DMS53 (cell line): ENCODE measurements around the gene MEGF6.

Source experiments
- DNase-seq: peaks from one replicate; lab custom pipeline; 2025; lab: John Stamatoyannopoulos, UW

Gene MEGF6

DNA sequence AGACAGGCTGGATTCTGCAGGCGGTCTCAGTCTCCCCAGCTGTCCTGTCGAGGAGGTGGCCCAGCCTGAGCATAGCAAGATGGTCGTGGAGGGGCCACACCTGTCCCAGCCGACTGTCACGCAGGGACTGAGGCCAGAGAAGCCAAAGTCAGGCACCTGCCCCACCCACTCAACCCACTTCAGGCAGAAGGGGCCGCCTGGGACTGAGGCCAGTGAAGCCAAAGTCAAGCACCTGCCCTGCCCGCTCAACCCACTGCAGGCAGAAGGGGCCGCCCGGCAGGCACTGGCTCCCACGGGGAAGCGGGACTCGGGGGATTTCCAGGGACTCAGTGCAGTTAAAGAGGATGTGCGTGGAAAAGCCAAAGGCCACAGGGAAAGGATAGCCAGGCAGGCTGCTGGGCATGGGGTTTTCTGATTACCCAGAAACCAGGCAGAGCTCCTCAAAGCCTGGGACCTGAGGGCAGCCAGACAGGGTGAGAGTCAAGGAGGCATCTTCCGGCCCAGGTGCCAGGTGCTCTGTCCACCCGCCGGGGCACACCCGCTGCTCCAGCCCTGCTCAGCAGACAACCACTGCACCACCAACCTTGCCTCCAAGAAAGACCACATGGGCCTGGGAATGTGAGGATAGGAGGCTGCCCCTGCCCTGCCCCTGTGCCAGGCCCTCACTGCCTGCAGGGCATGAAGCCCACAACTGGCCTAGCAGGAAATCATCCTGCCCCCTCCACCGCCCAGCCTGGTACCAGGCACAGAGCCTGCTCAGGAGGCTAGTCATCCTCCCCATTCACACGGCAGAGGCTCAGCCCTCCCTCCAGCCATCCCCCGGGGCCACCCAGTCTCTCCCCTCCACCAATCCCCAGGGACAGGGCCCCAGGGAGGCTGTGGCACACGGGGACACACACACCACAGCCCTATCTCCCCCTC lies 41.0 kb downstream of the MEGF6 start:
- peak; percentile 20 for DNase-seq

GRCh38 chr1:3569436-3569835 lies 41.9 kb downstream of the MEGF6 start:
- DNase-seq = no peak

GRCh38 chr1:3568815-3569435 lies 42.4 kb downstream of the MEGF6 start:
- no peak for DNase-seq

GRCh38 chr1:3566951-3567804 lies 44.1 kb downstream of the MEGF6 start:
- DNase-seq = no peak

- DNase-seq = no peak
Measured at GRCh38 chr1:3566003-3566885, 45.1 kb downstream of the MEGF6 start.

DNA sequence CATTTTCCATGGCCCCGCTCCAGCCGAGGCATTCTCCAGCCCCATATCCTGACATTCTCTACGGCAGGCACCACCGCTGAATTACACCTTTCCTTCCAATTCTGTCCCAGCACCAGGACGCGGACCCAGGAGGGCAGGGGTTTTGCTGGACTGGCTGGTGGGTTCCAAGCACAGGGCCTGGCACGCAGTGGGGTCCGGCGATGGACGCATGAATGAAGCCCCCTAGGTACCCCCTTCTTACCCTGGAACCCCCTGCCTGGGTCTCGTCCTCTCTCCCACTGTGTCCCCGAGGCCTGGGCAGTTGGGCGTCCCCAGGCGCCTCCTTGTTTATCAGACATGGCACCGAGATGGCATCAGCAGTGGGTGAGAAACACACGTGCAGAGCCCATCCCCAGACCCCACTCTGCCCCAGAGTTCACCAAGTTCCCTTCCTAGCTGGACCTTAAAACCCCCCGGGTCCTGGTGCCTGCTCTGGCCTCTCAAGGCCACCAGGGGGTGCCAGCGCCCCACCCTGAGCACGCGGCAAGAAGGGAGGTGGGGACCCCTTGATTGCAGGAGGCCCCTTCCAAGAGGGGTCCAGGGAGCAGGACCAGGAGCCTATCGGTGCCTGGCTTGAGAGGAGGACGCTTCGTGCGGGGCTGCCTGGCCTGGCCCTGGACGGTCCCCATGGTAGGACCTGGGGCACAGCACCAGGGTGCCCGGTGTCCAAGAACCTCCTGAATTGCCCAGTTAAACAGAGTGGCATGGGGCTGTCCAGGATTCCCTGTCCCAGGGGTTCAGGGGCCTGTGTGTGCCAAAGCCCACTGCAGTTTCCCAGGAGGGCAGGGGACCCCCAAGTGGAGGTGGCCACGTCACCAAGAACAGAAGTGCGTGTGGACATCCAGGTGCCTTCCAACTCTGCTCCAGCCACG lies 46.1 kb downstream of the MEGF6 start:
- DNase-seq = peak; percentile 50

DNA sequence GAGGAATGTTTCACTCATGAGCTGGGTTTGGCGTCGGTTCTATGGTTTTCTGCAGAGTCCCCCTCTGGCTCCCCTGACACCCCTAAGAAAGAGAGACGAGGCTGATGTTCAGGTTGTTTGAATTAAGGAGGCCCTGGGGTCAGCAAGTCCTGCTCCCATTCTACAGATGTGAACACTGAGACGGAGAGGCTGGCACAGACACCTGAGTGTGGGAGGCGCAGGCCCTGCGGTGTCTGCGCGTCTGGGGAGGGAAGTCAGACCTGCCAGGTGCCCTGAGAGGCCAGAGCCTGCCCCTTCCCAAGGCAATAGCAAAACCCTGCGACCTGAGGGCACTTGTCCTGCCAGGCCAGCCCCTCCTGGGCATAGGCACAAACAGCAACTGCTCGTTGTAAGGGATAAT lies 47.7 kb downstream of the MEGF6 start:
- DNase-seq = no peak

DNA sequence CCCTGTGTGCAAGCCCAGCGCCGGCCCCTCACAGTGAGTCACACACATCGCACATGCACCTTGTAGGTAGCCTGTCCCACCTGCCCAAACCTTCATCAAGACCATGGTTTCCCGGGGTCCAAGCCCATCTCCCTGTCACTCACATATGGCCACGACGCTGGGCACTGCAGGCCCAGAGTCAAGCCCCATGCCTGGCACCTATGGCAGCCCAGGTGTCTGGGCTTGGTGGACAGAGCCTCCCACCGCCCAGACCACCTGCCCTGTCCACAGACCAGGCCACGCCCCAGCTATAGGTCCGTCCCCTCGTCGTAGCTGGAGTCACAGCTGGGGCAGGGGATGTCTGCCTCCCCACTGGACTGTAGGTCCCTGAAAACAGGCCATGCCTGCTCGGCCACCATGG lies 48.2 kb downstream of the MEGF6 start:
- no peak for DNase-seq

- no peak for DNase-seq
Measured at GRCh38 chr1:3562712-3563111, 48.6 kb downstream of the MEGF6 start.

DNA sequence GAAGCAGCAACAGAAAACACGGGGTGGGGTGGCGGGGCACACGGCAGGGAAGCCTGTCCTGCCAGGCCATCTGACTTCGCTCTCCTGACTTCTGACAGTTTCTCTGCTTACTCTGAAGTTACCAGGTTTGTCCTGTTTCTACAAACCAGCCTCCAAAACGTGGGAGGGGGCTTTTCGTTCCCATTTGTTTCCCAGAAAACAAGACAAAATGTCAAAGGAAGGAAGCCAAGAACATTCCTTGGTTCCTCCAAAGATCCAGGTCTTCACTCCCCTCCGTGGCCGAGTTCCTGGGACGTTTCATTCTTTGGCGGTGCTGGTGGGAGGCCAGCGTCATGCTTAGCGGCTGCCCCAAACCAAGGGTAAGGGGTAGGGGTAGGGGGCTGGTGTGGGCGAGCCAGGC lies 49.6 kb downstream of the MEGF6 start:
- no peak for DNase-seq

GRCh38 chr1:3560981-3561380 lies 50.3 kb downstream of the MEGF6 start:
- no peak for DNase-seq

GRCh38 chr1:3560251-3560871 lies 50.9 kb downstream of the MEGF6 start:
- DNase-seq = no peak

DNA sequence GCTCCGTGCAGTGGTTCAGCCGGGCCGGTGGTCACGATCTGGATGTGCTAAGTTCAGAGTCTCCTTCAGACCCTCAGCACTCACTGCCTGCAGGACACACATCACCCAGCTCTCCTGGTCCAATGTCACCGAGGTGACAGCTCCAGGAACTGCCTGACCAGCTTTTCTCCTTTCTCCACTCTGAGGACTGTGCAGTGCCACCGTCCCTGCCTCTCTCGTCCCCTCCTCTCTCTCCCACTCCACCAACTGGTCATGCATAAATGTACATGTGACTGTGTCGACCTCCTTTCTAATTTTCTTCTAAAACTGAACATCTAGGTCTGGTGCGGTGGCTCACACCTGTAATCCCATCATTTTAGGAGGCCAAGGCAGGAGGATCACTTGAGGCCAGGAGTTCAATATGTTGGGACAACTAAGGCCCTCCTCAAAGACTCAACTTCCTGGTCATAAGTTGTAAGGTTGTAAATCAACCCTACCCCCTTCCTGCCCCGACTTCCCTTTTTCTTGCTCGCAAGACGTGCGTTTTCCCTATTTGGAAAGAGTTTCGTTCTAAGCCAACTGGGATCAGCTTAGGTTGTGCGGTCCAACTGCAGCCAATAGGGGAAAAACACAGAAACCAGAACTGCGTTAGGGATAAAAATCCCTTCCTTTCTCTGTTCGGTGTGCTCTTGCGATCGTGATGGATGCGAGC lies 53.1 kb downstream of the MEGF6 start:
- no peak for DNase-seq

DNA sequence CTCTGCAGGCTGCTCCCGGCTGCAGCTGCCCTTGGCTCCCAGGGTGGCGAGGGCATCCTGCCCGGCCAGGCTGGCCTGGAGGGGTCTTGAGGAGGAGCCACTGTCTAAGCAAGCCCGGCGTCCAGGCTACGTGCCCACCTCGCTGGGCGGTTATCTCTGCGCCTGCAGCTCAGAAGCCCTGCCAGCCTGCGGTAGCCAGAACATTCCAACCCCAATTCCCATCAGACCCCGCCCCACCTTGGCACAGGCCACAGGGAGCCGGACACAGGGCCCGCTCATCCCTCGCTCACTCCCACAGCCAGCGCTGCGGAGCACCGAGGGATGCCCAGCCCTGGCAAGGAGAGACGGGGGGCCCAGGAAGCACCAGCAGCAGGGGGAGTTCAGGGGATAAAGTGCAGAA lies 53.9 kb downstream of the MEGF6 start:
- DNase-seq = no peak

- no peak for DNase-seq
Measured at GRCh38 chr1:3556336-3556735, 55.0 kb downstream of the MEGF6 start.

DNA sequence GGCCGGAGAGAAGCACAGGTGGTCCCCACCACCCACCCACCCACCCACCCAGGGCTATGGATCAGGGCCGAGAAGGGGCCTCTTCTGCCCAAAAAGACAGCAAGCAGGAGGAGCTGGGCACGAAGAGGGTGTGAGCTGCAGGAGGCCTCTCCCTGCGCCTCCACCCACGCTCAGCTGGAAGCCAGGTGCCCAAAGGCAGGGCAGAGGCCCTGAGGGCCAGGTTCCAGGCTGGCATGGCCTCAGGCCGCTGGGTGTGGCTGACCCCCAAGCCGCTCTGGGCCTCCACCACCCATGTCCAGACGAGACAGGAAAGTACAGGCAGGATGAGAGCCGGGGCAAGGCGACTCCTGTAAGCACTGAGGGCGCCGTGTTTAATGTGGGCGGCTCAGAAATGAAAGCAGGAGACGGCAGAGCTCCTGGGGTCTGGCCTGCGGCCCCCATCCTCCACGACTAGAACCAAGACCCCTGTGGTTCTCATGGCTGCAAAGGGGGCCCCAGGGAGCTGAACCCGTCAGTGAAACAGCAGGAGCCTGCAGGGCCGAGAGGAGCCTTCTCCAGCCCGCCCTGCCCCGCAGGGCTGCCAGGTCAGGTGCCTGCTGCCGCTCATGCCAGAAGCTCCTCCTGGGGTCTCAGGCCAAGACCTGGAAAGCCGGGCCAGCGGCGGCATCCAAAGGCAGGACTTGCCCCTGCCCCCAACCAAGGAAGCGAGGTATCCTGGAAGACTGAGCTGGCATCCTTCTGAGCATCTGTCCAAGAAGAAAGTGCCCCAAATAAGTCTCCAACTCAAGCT lies 56.0 kb downstream of the MEGF6 start:
- no peak for DNase-seq

DNA sequence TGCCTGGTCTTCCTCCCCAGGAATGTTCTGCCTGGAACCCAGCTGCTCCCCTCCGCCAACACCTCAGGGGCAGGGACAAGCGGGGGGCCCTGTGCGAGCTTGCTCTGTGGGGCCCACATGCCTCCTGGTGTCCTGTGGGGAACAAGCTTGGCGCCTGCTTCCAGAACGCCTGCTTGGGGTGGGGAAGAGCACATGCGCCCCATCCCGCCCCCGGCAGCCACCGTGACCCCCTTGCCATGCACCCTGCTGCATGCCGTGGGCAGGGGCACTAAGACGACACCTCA lies 57.4 kb downstream of the MEGF6 start:
- no peak for DNase-seq

DNA sequence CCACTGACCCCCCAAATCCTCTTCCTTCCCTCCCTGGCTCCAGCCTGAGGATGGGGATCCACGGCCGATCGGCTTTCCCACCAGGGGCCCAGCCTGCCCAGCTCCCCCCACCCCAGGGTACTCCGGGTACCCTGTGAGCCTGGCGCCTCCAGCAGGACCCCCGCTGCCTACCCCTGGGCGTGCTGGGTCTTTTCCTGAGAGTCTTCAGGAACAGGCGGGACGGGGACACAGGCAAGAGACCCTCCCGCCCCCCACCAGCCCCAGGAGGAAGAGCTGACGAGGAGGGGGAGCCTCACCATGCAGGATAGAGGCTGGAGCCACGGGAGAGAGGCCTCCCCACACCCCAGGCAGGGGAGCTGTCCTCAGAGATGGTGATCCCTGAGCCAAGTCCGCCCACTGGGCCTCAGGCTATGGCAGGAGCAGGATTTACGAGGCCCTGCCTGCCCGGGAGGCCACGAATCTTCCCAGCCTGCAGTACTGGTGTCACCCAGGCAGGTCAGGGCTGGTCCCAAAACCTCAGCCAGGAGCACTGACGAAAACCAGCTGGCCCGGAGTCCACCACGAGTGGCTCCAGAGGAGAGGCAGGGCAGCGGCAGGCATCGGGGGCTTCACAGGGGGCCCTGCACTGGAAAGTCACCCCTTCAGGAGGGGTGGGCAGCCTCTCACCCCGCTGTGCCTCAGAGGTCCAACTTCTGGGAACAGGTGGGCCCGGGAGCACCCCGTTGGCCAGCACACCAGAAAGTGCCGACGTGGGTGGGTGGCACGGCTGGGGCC lies 58.0 kb downstream of the MEGF6 start:
- DNase-seq = no peak
